ENCODE results near the gene ABTB2. TPM values are rescaled to one million over a fixed set of nuclear protein-coding genes. Genes with fewer than 3 reads are reported as not detected.

The ABTB2 gene
- total and polyA plus RNA-seq, 2 donors (not counting 1 experiment from before 2014, with no cell fraction given), result 1.0 to 5.8 TPM

DNA sequence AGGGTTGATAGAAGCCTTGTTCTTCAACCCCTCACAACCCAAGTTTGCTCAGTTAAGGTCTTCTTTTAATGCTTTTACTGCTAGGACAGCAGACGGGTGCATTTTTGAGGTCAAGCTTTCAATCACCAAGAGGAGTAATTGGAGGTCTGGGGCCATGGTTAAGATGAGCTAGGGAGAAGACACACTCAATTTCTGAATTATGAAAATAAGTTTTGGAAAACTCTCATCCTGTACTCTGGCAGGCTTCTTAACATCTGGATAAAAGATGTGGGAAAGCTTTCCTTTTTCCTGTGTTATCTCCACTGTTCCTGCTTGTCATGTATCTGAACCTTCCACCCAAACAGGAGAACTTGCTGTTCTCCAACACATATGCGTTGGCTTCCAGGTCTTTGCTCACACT, 9.7 kb downstream of the ABTB2 start:
- Histone ChIP-seq H3K9ac (ENCODE audit: insufficient read depth, low read length) (no peak overlapping the region), H3K4me1 (ENCODE audit: control insufficient read depth, extremely low read depth, insufficient read depth, low read length) (peaks cover 30% of the 10 kb centered on the region), H4K20me1 (ENCODE audit: control insufficient read depth, extremely low read depth, insufficient read depth, low read length) (no peaks in the 10 kb centered on the region), H2AFZ (ENCODE audit: low read length) (no peak overlapping the region), H3K4me3 (replicated peaks in 1 of 4; ENCODE audit: control extremely low read depth in 1 of 4, insufficient read depth in 1 of 4, low read depth in 3 of 4, low read length in 4 of 4) (no peak overlapping the region), H3K27me3 (ENCODE audit: control insufficient read depth, insufficient read depth, low read length) (no peaks in the 10 kb centered on the region), H3K9me3 (ENCODE audit: control insufficient read depth, insufficient read depth, low read depth, low read length) (no peaks in the 10 kb centered on the region), H3K4me2 (ENCODE audit: extremely low read depth, insufficient read depth, low read length) (no peak overlapping the region), H3K27ac (ENCODE audit: insufficient read depth, low read length) (no peak overlapping the region), H3K79me2 (ENCODE audit: control insufficient read depth, insufficient read depth, low read length) (no peaks in the 10 kb centered on the region), H3K36me3 (ENCODE audit: control insufficient read depth, insufficient read depth, low read length) (no peaks in the 10 kb centered on the region)
- TF ChIP-seq, protein P1, sequence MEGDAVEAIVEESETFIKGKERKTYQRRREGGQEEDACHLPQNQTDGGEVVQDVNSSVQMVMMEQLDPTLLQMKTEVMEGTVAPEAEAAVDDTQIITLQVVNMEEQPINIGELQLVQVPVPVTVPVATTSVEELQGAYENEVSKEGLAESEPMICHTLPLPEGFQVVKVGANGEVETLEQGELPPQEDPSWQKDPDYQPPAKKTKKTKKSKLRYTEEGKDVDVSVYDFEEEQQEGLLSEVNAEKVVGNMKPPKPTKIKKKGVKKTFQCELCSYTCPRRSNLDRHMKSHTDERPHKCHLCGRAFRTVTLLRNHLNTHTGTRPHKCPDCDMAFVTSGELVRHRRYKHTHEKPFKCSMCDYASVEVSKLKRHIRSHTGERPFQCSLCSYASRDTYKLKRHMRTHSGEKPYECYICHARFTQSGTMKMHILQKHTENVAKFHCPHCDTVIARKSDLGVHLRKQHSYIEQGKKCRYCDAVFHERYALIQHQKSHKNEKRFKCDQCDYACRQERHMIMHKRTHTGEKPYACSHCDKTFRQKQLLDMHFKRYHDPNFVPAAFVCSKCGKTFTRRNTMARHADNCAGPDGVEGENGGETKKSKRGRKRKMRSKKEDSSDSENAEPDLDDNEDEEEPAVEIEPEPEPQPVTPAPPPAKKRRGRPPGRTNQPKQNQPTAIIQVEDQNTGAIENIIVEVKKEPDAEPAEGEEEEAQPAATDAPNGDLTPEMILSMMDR (conservative IDR thresholded peaks at IDR 0.05 in 1 of 2, IDR thresholded peaks at IDR 0.05 in 1 of 2; ENCODE audit: low read depth in 1 of 2, low read length in 2 of 2), result no peak
- no peak for DNase-seq (ENCODE audit: low read depth in 2 of 2)

DNA sequence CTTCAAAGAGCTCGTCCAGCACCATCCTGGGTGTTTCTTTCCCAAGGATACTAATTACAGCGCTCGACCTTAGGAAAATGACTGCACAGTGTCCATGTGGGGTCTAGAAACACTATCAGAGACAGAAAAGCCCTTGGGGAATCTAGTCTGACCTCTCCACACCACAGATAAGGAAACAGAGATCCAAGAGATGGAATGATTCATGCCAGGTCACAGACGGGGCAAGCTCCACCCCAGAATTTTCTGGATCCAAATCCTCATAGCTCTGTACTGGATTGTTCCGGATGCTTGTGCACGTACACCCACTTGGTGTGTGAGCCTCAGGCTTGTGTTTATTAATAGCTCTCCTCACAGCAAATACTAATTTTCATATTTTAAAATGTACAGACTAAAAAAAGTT, 11.3 kb downstream of the ABTB2 start:
- no peaks in the 10 kb centered on the region for H3K27me3 ChIP-seq (ENCODE audit: control insufficient read depth, insufficient read depth, low read length)
- H3K9ac ChIP-seq (ENCODE audit: insufficient read depth, low read length), result no peak overlapping the region
- no peaks in the 10 kb centered on the region for H4K20me1 ChIP-seq (ENCODE audit: control insufficient read depth, extremely low read depth, insufficient read depth, low read length)
- H3K36me3 ChIP-seq (ENCODE audit: control insufficient read depth, insufficient read depth, low read length), result no peaks in the 10 kb centered on the region
- no peak overlapping the region for H2AFZ ChIP-seq (ENCODE audit: low read length)
- H3K79me2 ChIP-seq (ENCODE audit: control insufficient read depth, insufficient read depth, low read length), result no peaks in the 10 kb centered on the region
- no peak overlapping the region for H3K4me2 ChIP-seq (ENCODE audit: extremely low read depth, insufficient read depth, low read length)
- H3K9me3 ChIP-seq (ENCODE audit: control insufficient read depth, insufficient read depth, low read depth, low read length), result no peaks in the 10 kb centered on the region
- H3K4me3 ChIP-seq (replicated peaks in 1 of 4; ENCODE audit: control extremely low read depth in 1 of 4, insufficient read depth in 1 of 4, low read depth in 3 of 4, low read length in 4 of 4), result no peak overlapping the region
- peak; percentile 16 to 74 for DNase-seq (ENCODE audit: low read depth in 2 of 2)
- peak overlapping the region; percentile 7 for H3K27ac ChIP-seq (ENCODE audit: insufficient read depth, low read length)
- H3K4me1 ChIP-seq (ENCODE audit: control insufficient read depth, extremely low read depth, insufficient read depth, low read length), result peaks cover 33% of the 10 kb centered on the region
- TF ChIP-seq EZH2 (IDR thresholded peaks at IDR 0.05; ENCODE audit: low read length, missing control alignments), result no peak
- TF ChIP-seq, protein P1 (conservative IDR thresholded peaks at IDR 0.05 in 1 of 2, IDR thresholded peaks at IDR 0.05 in 1 of 2; ENCODE audit: low read depth in 1 of 2, low read length in 2 of 2), result no peak

DNA sequence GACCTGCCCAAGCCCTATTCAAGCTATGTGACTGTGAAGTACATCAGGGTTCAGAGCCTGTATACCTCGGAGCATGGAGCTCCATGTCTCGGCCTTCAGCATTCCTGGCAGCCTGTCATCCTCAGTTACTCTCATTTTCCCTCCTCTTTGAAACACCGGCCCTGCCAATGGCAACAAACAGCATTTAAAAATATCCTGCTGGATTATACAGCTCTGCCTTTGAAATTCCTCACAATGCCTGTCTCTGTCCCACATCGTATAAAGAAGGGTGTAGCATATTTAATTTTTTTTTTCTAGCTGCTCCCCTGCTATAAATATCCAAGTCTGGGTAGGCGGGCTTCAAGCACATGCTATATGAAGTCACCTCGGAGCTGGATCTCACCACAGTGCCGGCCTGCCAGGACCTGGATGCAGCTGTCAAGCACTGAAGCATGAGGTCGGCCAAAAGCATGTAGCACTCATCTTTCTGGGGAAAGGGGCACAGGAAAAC, 11.8 kb downstream of the ABTB2 start:
- TF ChIP-seq, protein P1 (conservative IDR thresholded peaks at IDR 0.05 in 1 of 2, IDR thresholded peaks at IDR 0.05 in 1 of 2; ENCODE audit: low read depth in 1 of 2, low read length in 2 of 2), result no peak
- no peak for TF ChIP-seq EZH2 (IDR thresholded peaks at IDR 0.05; ENCODE audit: low read length, missing control alignments)
- Histone ChIP-seq H4K20me1 (ENCODE audit: control insufficient read depth, extremely low read depth, insufficient read depth, low read length) (no peaks in the 10 kb centered on the region), H3K9me3 (ENCODE audit: control insufficient read depth, insufficient read depth, low read depth, low read length) (no peaks in the 10 kb centered on the region), H3K36me3 (ENCODE audit: control insufficient read depth, insufficient read depth, low read length) (no peaks in the 10 kb centered on the region), H3K27ac (ENCODE audit: insufficient read depth, low read length) (peak overlapping the region; percentile 7), H2AFZ (ENCODE audit: low read length) (no peak overlapping the region), H3K9ac (ENCODE audit: insufficient read depth, low read length) (no peak overlapping the region), H3K4me1 (ENCODE audit: control insufficient read depth, extremely low read depth, insufficient read depth, low read length) (peaks cover 33% of the 10 kb centered on the region), H3K4me3 (replicated peaks in 1 of 4; ENCODE audit: control extremely low read depth in 1 of 4, insufficient read depth in 1 of 4, low read depth in 3 of 4, low read length in 4 of 4) (no peak overlapping the region), H3K4me2 (ENCODE audit: extremely low read depth, insufficient read depth, low read length) (peak overlapping the region; percentile 0), H3K27me3 (ENCODE audit: control insufficient read depth, insufficient read depth, low read length) (no peaks in the 10 kb centered on the region), H3K79me2 (ENCODE audit: control insufficient read depth, insufficient read depth, low read length) (no peaks in the 10 kb centered on the region)
- peak; percentile 50 to 87 for DNase-seq (ENCODE audit: low read depth in 2 of 2)
